A549 (cell line): Measurements from ENCODE around the gene SULT1C4. TPM values are rescaled to one million over a fixed set of nuclear protein-coding genes. Genes with fewer than 3 reads are reported as not detected.

Source experiments
- ATAC-seq, 2 experiments: fragments of 200-7000 bp in 1 of 2; fragments of >200 bp in 1 of 2; cut with Nextera tagmentation in 1 of 2; cut with Tn5 transposase in 1 of 2; 3 replicates each; pipeline versions ENCODE4 v1.8.0 to v1.9.1; 2018 to 2020; ENCODE audit warnings: mild to moderate bottlenecking in 1 of 2, moderate library complexity in 1 of 2
- CTCF ChIA-PET: fragments of 300-600 bp; sonication (Branson Sonifier 250); formaldehyde crosslinking; extraction: SDS; loops from one replicate; lab custom pipeline; 2021; ENCODE audit warnings: antibody characterized with exemption, inconsistent platforms; lab: Yijun Ruan, JAX
- POLR2A ChIA-PET: fragments of 350-600 bp; formaldehyde crosslinking; extraction: SDS; loops from one replicate; lab custom pipeline; 2021; ENCODE audit warnings: antibody characterized with exemption, inconsistent platforms; lab: Yijun Ruan, JAX
- DNase-seq, 2 experiments: peaks; one replicate each; pipeline versions ENCODE4 v3.0.0 to v3.0.0-alpha.2; 2011 to 2016; ENCODE audit warnings: low read depth in 1 of 2, low spot score in 1 of 2
- FAIRE-seq: peaks from 2 replicates; lab custom pipeline; 2011; peaks lifted over from hg19 to GRCh38; lab: Jason Lieb, UNC
- H3K27ac ChIP-seq, 2 experiments: fragments of >200 bp; sonication (Bioruptor Twin); formaldehyde crosslinking; 3 replicates each; pipeline ENCODE4 v1.5.1; 2016 to 2017
- H3K4me1 ChIP-seq: fragments of >200 bp; sonication (Bioruptor Twin); formaldehyde crosslinking; 3 replicates; pipeline ENCODE4 v1.6.1; 2016
- H3K4me2 ChIP-seq: fragments of >200 bp; sonication (Bioruptor Twin); formaldehyde crosslinking; 3 replicates; pipeline ENCODE4 v1.6.1; 2016
- H3K4me3 ChIP-seq: fragments of >200 bp; sonication (Bioruptor Twin); formaldehyde crosslinking; 3 replicates; pipeline ENCODE4 v1.5.1; 2016
- H3K9me3 ChIP-seq: fragments of >200 bp; sonication (Bioruptor Twin); formaldehyde crosslinking; 3 replicates; pipeline ENCODE4 v1.6.1; 2016
- CBX2 ChIP-seq: fragments of 200-600 bp; sonication (generic); IDR thresholded peaks from 2 replicates; pipeline ENCODE4 v1.6.1; 2016; ENCODE audit warnings: low read depth, mild to moderate bottlenecking, borderline replicate concordance
- CBX8 ChIP-seq: fragments of 200-600 bp; sonication (generic); IDR thresholded peaks from 2 replicates; pipeline ENCODE4 v1.6.1; 2016
- CEBPB ChIP-seq, 2 experiments: fragments of >200 bp in 1 of 2; sonication (Bioruptor Twin) in 1 of 2; formaldehyde crosslinking in 1 of 2; IDR thresholded peaks; 2 replicates each; pipeline ENCODE4 v1.6.1; 2012 to 2016
- CHD2 ChIP-seq: fragments of 150-350 bp; IDR thresholded peaks from 2 replicates; pipeline ENCODE4 v1.6.1; 2014; ENCODE audit warnings: low read length; ENCODE audit not compliant: partially characterized antibody
- EHF ChIP-seq: fragments of 250-450 bp; sonication (Bioruptor Pico); IDR thresholded peaks from 2 replicates; pipeline ENCODE4 v1.5.0; 2020; ENCODE audit warnings: mild to moderate bottlenecking
- ESRRA ChIP-seq: fragments of 150-350 bp; IDR thresholded peaks from 2 replicates; pipeline ENCODE4 v1.6.1; 2014; ENCODE audit warnings: mild to moderate bottlenecking, low read length, borderline replicate concordance
- FOSB ChIP-seq: fragments of 250-450 bp; sonication (Bioruptor Pico); IDR thresholded peaks from 2 replicates; pipeline ENCODE4 v1.5.0; 2020; ENCODE audit warnings: mild to moderate bottlenecking, moderate library complexity
- HOXB13 ChIP-seq: fragments of 250-450 bp; sonication (Bioruptor Pico); IDR thresholded peaks from 2 replicates; pipeline ENCODE4 v1.5.0; 2020; ENCODE audit warnings: low read depth, mild to moderate bottlenecking, moderate library complexity
- HOXB5 ChIP-seq: fragments of 250-450 bp; sonication (Bioruptor Pico); IDR thresholded peaks from 2 replicates; pipeline ENCODE4 v1.5.0; 2020; ENCODE audit warnings: mild to moderate bottlenecking, moderate library complexity
- JUN ChIP-seq, 2 experiments: fragments of >200 bp; sonication (Bioruptor Twin); formaldehyde crosslinking; IDR thresholded peaks; 2 replicates in 1 of 2; 3 replicates in 1 of 2; pipeline ENCODE4 v1.6.1; 2016 to 2017
- JUNB ChIP-seq: fragments of >200 bp; sonication (Bioruptor Twin); formaldehyde crosslinking; IDR thresholded peaks from 2 replicates; pipeline ENCODE4 v1.6.1; 2016
- MYC ChIP-seq: IDR thresholded peaks from 2 replicates; pipeline ENCODE4 v1.6.1; 2012; ENCODE audit warnings: mild to moderate bottlenecking, inconsistent platforms, low read length, improper control_type of control experiment, borderline replicate concordance
- NR3C1 ChIP-seq: fragments of >200 bp; sonication (Bioruptor Twin); formaldehyde crosslinking; IDR thresholded peaks from 3 replicates; pipeline ENCODE4 v1.6.1; 2017
- PHF8 ChIP-seq: fragments of 200-600 bp; sonication (generic); IDR thresholded peaks from 2 replicates; pipeline ENCODE4 v1.6.1; 2016; ENCODE audit warnings: low read depth, mild to moderate bottlenecking, antibody characterized with exemption, moderate library complexity, borderline replicate concordance
- RARB ChIP-seq: fragments of 250-450 bp; sonication (Bioruptor Pico); IDR thresholded peaks from 2 replicates; pipeline ENCODE4 v1.8.0; 2021; ENCODE audit warnings: mild to moderate bottlenecking, moderate library complexity
- RCOR1 ChIP-seq: fragments of 150-350 bp; IDR thresholded peaks from 2 replicates; pipeline ENCODE4 v1.6.1; 2014; ENCODE audit warnings: antibody characterized with exemption, low read length, low read depth
- RFX5 ChIP-seq: fragments of 450-650 bp; IDR thresholded peaks from 2 replicates; pipeline ENCODE4 v1.7.1; 2014; ENCODE audit warnings: antibody characterized with exemption, mild to moderate bottlenecking, moderate library complexity
- RNF2 ChIP-seq: fragments of 200-600 bp; sonication (generic); IDR thresholded peaks from 2 replicates; pipeline ENCODE4 v1.6.1; 2016; ENCODE audit warnings: low read depth, mild to moderate bottlenecking, antibody characterized with exemption, moderate library complexity, borderline replicate concordance
- TFCP2L1 ChIP-seq: fragments of 250-450 bp; sonication (Bioruptor Pico); IDR thresholded peaks from 2 replicates; pipeline ENCODE4 v1.5.0; 2021; ENCODE audit warnings: mild to moderate bottlenecking
- ZC3H11A ChIP-seq: fragments of 450-650 bp; IDR thresholded peaks from 2 replicates; pipeline ENCODE4 v1.6.1; 2014; ENCODE audit warnings: antibody characterized with exemption, mild to moderate bottlenecking
- WGBS: methylation state at CpG from one replicate; pipeline ENCODE4 v1.1.6; 2017; ENCODE audit errors: missing lambda C conversion rate; 5-methylcytosine and 5-hydroxymethylcytosine counted together
- polyA plus RNA-seq, 4 experiments: library from polyadenylated mRNA; depleted of rRNA in 3 of 4; stranded (reverse); fragments of >200 nt; fragmentation: RNase III in 1 of 4; extraction: RNeasy Plus Mini Kit Qiagen cat#74134 plus additional on column Dnase treatment in 1 of 4; gene quantifications; 2 replicates in 3 of 4; 3 replicates in 1 of 4; pipeline ENCODE4 v1.2.3, GENCODE V29; 2011 to 2017
- TF ChIP-seq, protein P1 (sequence below): fragments of 150-350 bp; IDR thresholded peaks from 2 replicates; pipeline ENCODE4 v1.6.1; 2014; ENCODE audit warnings: low read depth, mild to moderate bottlenecking, low read length
- TF ChIP-seq, protein P2 (sequence below): fragments of 250-450 bp; sonication (Bioruptor Pico); IDR thresholded peaks from 2 replicates; pipeline ENCODE4 v1.5.0; 2020; ENCODE audit warnings: low read depth, mild to moderate bottlenecking, moderate library complexity
- TF ChIP-seq, protein P3 (sequence below): fragments of 250-450 bp; sonication (Bioruptor Pico); IDR thresholded peaks from 2 replicates; pipeline ENCODE4 v1.5.0; 2021; ENCODE audit warnings: mild to moderate bottlenecking, moderate library complexity, borderline replicate concordance
- TF ChIP-seq, protein P4 (sequence below): IDR thresholded peaks from 2 replicates; pipeline ENCODE4 v1.6.1; 2012

The SULT1C4 gene
- polyA plus RNA-seq, 2 of the 4 experiments (the other 2 are of a cell fraction): 0.05 TPM; not detected in 1

DNA sequence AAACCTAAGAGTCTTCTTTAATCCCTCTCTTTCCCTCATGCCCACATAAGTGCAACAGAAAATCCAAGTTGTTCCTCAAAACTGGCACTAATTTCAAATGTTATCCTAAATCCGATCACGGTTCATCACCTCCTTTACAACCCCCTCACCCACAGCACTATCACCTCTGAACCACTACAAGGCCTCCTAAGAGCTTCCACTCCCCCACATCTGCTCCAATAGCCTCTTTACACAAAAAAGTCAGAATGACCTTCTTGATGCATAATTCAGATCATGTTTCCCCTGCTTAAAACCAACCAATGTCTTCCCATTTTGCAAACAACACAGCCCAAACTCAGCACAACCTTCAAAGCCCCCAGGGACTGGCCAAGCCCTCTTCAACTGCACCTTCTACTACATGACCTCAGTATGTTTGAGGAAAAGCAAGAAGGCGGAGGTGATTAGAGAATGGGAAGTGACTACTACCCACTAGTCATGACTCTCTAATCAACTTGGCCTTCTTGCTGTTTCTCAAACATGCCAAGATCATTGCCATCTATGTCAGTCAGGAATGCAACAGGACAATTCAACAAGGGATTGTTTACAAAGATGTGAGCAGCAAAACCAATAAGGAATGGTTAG lies 36.6 kb downstream of the SULT1C4 start:
- ChIA-PET POLR2A (no interaction called here), CTCF (no interaction called here)
- WGBS: 96% methylated on average over 3 of the region's 3 CpGs
- H3K27ac ChIP-seq: peak overlapping the region; percentile 73 to 74; a peak in 5 of 6 replicates
- no peak for DNase-seq
- no peaks in the 10 kb centered on the region for H3K9me3 ChIP-seq
- no peak overlapping the region for H3K4me3 ChIP-seq
- TF ChIP-seq RARB (CRISPR knock-in tag) (no peak), EHF (CRISPR knock-in tag) (no peak), RFX5 (no peak), RNF2 (no peak), ZC3H11A (no peak), RCOR1 (no peak), CBX2 (no peak), CBX8 (no peak)
- TF ChIP-seq, protein P1, sequence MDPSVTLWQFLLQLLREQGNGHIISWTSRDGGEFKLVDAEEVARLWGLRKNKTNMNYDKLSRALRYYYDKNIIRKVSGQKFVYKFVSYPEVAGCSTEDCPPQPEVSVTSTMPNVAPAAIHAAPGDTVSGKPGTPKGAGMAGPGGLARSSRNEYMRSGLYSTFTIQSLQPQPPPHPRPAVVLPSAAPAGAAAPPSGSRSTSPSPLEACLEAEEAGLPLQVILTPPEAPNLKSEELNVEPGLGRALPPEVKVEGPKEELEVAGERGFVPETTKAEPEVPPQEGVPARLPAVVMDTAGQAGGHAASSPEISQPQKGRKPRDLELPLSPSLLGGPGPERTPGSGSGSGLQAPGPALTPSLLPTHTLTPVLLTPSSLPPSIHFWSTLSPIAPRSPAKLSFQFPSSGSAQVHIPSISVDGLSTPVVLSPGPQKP: no peak
- TF ChIP-seq, protein P2, sequence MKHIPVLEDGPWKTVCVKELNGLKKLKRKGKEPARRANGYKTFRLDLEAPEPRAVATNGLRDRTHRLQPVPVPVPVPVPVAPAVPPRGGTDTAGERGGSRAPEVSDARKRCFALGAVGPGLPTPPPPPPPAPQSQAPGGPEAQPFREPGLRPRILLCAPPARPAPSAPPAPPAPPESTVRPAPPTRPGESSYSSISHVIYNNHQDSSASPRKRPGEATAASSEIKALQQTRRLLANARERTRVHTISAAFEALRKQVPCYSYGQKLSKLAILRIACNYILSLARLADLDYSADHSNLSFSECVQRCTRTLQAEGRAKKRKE (CRISPR knock-in tag): no peak
- H3K4me2 ChIP-seq: no peak overlapping the region; the same call in 2 of the 3 replicates
- peaks cover 35% of the 10 kb centered on the region for H3K4me1 ChIP-seq
- FAIRE-seq: no peak
- no peak for ATAC-seq

DNA sequence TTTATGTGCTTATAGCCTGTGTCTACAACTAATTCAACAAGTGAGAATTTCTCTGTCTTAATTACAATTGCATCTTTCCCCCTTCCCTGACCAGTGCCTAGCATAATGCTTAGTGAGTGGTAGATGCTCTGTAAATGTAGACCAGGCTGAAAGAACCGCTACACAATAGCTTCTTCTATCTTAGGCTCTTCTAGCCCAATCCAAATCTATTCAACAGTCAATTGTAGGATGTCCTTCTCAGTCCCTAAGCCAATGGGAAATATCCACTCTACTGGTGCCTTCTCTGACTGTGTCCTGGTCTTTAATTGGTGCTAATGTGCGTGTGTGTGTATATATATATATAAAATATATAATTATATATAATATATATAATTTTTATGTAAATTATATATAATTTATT lies 37.2 kb downstream of the SULT1C4 start:
- H3K4me3 ChIP-seq: no peak overlapping the region
- 86% methylated on average over 2 of the region's 2 CpGs for WGBS
- DNase-seq (no peak), FAIRE-seq (no peak), ATAC-seq (no peak)
- POLR2A ChIA-PET: no interaction called here
- H3K4me1 ChIP-seq: peaks cover 35% of the 10 kb centered on the region
- TF ChIP-seq, protein P3, sequence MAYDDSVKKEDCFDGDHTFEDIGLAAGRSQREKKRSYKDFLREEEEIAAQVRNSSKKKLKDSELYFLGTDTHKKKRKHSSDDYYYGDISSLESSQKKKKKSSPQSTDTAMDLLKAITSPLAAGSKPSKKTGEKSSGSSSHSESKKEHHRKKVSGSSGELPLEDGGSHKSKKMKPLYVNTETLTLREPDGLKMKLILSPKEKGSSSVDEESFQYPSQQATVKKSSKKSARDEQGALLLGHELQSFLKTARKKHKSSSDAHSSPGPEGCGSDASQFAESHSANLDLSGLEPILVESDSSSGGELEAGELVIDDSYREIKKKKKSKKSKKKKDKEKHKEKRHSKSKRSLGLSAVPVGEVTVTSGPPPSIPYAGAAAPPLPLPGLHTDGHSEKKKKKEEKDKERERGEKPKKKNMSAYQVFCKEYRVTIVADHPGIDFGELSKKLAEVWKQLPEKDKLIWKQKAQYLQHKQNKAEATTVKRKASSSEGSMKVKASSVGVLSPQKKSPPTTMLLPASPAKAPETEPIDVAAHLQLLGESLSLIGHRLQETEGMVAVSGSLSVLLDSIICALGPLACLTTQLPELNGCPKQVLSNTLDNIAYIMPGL (CRISPR knock-in tag): no peak
- no peak for TF ChIP-seq TFCP2L1 (CRISPR knock-in tag)
- no peak for TF ChIP-seq CEBPB (IDR thresholded peaks at IDR 0.05)
- TF ChIP-seq MYC: no peak
- no peak for TF ChIP-seq JUNB
- TF ChIP-seq, protein P1: no peak
- TF ChIP-seq HOXB13 (CRISPR knock-in tag): no peak
- TF ChIP-seq, protein P4, sequence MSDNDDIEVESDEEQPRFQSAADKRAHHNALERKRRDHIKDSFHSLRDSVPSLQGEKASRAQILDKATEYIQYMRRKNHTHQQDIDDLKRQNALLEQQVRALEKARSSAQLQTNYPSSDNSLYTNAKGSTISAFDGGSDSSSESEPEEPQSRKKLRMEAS: no peak
- TF ChIP-seq NR3C1: no peak
- TF ChIP-seq HOXB5 (CRISPR knock-in tag): no peak
- no peak for TF ChIP-seq RNF2
- no peak for TF ChIP-seq PHF8
- no peak for TF ChIP-seq FOSB (CRISPR knock-in tag)
- TF ChIP-seq CHD2: no peak
- no peak for TF ChIP-seq JUN (IDR thresholded peaks at IDR 0.05)
- TF ChIP-seq ESRRA: no peak
- CTCF ChIA-PET: no interaction called here
- H3K27ac ChIP-seq: peak overlapping the region; percentile 73 to 74; a peak in 2 of 6 replicates
- no peak overlapping the region for H3K4me2 ChIP-seq
- H3K9me3 ChIP-seq: no peaks in the 10 kb centered on the region
